GM12891 (cell line): ENCODE results near the gene SLC18A3.

Experiments
- PAX5 ChIP-seq: IDR thresholded peaks from 2 replicates; pipeline ENCODE4 v1.6.1; 2011; ENCODE audit warnings: low read length, moderate library complexity, mild to moderate bottlenecking; ENCODE audit not compliant: insufficient read depth, severe bottlenecking
- POLR2A ChIP-seq: IDR thresholded peaks from 2 replicates; pipeline ENCODE4 v1.6.1; 2011; ENCODE audit warnings: low read depth, low read length, control low read depth
- POLR2AphosphoS5 ChIP-seq: IDR thresholded peaks from 2 replicates; pipeline ENCODE4 v1.6.1; 2011; ENCODE audit warnings: low read depth, low read length, control low read depth
- POU2F2 ChIP-seq: IDR thresholded peaks from 2 replicates; pipeline ENCODE4 v1.6.1; 2011; ENCODE audit warnings: low read depth, mild to moderate bottlenecking, control low read depth, low read length, moderate library complexity
- SPI1 ChIP-seq: IDR thresholded peaks from 2 replicates; pipeline ENCODE4 v1.6.1; 2011; ENCODE audit warnings: low read depth, low read length, control low read depth
- TAF1 ChIP-seq: IDR thresholded peaks from 2 replicates; pipeline ENCODE4 v1.6.1; 2011; ENCODE audit warnings: low read depth, low read length, control low read depth

DNA sequence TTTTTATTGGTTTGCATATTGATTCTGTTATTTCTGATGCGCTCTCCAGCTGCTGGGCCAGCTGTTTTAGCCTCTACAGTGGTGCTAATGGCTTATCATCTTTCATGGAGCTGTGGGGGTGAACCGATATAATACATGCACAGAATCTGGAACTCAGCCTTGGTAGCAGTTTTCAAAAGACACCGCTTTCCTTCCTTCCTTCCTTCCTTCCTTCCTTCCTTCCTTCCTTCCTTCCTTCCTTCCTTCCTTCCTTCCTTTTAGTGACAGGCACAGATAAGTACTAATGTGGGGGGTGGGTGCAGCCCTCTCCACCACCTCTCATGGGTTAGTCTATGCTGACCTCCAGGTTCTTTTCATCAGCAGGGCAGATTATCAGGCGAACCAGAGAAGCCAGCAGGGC, 37.4 kb downstream of the SLC18A3 start:
- TF ChIP-seq POLR2AphosphoS5: no peak
- TF ChIP-seq POLR2A: no peak
- TF ChIP-seq TAF1: no peak
- TF ChIP-seq PAX5: no peak
- TF ChIP-seq SPI1: no peak
- no peak for TF ChIP-seq POU2F2
